Lung (tissue), 12 donors: ENCODE results near the gene BMPR2. TPM values are rescaled to one million over a fixed set of nuclear protein-coding genes. Genes with fewer than 3 reads are reported as not detected.

Experiments used
- ATAC-seq: fragments of 200-7000 bp; cut with Tn5 transposase; one replicate; pipeline ENCODE4 v1.9.1; 2020; ENCODE audit warnings: moderate number of reproducible peaks; ENCODE audit not compliant: insufficient read depth, low FRiP score
- DNase-seq, 3 donors: peaks; one replicate each; pipeline ENCODE4 v3.0.0-alpha.2; 2013 to 2017
- H3K27ac ChIP-seq, 2 donors: one replicate each; pipeline ENCODE4 v1.5.1; 2013; ENCODE audit warnings: mild to moderate bottlenecking in 2 of 2, moderate library complexity in 2 of 2, control low read depth in 1 of 2, inconsistent platforms in 1 of 2, low read depth in 1 of 2, low read length in 1 of 2
- H3K27me3 ChIP-seq, 3 donors: one replicate each; pipeline ENCODE4 v1.5.1; 2013; ENCODE audit warnings: low read length in 2 of 3; ENCODE audit not compliant: control insufficient read depth in 3 of 3, insufficient read depth in 3 of 3
- H3K36me3 ChIP-seq, 4 donors: one replicate each; pipeline ENCODE4 v1.5.1; 2013; ENCODE audit warnings: low read length in 4 of 4, mild to moderate bottlenecking in 1 of 4, moderate library complexity in 1 of 4; ENCODE audit not compliant: control insufficient read depth in 4 of 4, insufficient read depth in 4 of 4
- H3K4me1 ChIP-seq, 5 donors: one replicate each; pipeline ENCODE4 v1.5.1; 2013; ENCODE audit warnings: low read length in 5 of 5, mild to moderate bottlenecking in 2 of 5, moderate library complexity in 1 of 5; ENCODE audit not compliant: control insufficient read depth in 5 of 5, insufficient read depth in 5 of 5
- H3K4me3 ChIP-seq: one replicate; pipeline ENCODE4 v1.5.1; 2013; ENCODE audit warnings: mild to moderate bottlenecking, control low read depth, moderate library complexity
- H3K9ac ChIP-seq, 2 donors: one replicate each; pipeline ENCODE4 v1.5.1; 2013; ENCODE audit warnings: low read length in 2 of 2, control low read depth in 1 of 2; ENCODE audit not compliant: insufficient read depth in 1 of 2
- H3K9me3 ChIP-seq, 4 donors: one replicate each; pipeline ENCODE4 v1.5.1; 2013; ENCODE audit warnings: low read length in 3 of 4, mild to moderate bottlenecking in 1 of 4, moderate library complexity in 1 of 4; ENCODE audit not compliant: control insufficient read depth in 4 of 4, insufficient read depth in 3 of 4
- WGBS, 2 donors: extraction: QIAGEN DNeasy Blood & Tissue Kit; methylation state at CpG; one replicate each; pipeline ENCODE4 v1.1.7; 2013; 5-methylcytosine and 5-hydroxymethylcytosine counted together
- polyA plus RNA-seq, 2 donors: library from polyadenylated mRNA; stranded (reverse); fragments of 200-250 nt; gene quantifications; one replicate each; pipeline ENCODE4 v1.2.1, GENCODE V29; 2013
- total RNA-seq, 2 donors: library from RNA; depleted of rRNA in 1 of 2; stranded (reverse); fragments of >200 nt in 1 of 2; gene quantifications; one replicate each; pipeline ENCODE4 v1.2.1, GENCODE V29; 2014 to 2021
- TF ChIP-seq, protein P1 (sequence below): IDR thresholded peaks from 2 replicates; pipeline ENCODE4 v1.5.1; 2012; ENCODE audit warnings: mild to moderate bottlenecking; ENCODE audit errors: control extremely low read depth, extremely low read depth
- donor health status: control.
- donor health status: control.
- donor health status: Bipolar disorder and iron deficiency.
- donor health status: healthy.
- donor health status: DM: yes; HTN: yes; CAD: no.

BMPR2 gene
- total and polyA plus RNA-seq, 4 donors: 11.4 to 107 (median 36.7) TPM

DNA sequence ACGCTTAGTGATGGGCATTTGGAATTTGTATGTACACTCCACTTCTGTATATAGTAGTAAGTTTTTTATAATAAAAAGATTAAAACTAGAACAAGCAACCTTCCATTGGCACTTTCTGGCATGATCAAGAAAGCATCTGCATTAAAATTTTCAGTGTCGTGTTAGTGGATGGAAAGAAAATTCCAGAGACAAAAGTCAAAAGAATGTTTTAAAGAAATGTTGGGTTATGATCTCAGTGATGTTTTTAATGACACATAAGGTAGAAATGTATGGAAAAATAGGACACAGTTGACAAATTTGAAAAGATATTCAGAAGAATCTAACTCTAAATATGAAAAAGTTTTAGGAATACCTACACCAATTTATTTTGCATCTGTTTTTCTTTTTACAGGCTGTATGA lies 132.6 kb downstream of the BMPR2 start:
- peaks cover 0 to 2% (median 0%) of the 10 kb centered on the region in 4 donors for H3K36me3 ChIP-seq
- TF ChIP-seq, protein P1, sequence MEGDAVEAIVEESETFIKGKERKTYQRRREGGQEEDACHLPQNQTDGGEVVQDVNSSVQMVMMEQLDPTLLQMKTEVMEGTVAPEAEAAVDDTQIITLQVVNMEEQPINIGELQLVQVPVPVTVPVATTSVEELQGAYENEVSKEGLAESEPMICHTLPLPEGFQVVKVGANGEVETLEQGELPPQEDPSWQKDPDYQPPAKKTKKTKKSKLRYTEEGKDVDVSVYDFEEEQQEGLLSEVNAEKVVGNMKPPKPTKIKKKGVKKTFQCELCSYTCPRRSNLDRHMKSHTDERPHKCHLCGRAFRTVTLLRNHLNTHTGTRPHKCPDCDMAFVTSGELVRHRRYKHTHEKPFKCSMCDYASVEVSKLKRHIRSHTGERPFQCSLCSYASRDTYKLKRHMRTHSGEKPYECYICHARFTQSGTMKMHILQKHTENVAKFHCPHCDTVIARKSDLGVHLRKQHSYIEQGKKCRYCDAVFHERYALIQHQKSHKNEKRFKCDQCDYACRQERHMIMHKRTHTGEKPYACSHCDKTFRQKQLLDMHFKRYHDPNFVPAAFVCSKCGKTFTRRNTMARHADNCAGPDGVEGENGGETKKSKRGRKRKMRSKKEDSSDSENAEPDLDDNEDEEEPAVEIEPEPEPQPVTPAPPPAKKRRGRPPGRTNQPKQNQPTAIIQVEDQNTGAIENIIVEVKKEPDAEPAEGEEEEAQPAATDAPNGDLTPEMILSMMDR: no peak
- ATAC-seq: no peak

DNA sequence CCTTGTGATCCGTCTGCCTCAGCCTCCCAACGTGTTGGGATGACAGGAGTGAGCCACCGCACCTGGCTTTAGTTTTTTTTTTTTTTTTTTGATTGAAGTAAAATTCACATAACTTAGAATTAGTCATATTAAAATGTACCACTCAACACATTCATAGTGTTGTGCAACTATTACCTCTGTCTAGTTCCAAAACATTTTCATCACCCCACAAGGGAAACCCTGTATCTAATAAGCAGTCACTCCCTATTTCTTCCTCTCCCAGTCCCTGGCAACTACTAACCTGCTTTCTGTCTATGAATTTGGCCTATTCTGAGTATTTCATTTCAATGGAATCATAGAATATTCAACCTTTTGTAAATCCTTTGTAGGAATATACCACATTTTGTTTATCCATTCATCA lies 134.8 kb downstream of the BMPR2 start:
- Histone ChIP-seq H3K4me3 (no peak overlapping the region), H3K27me3 (no peaks in the 10 kb centered on the region), H3K9me3 (no peaks in the 10 kb centered on the region), H3K27ac (no peak overlapping the region), H3K4me1 (peaks cover 0 to 2% (median 0%) of the 10 kb centered on the region in 5 donors), H3K9ac (no peak overlapping the region), H3K36me3 (peaks cover 2 to 7% (median 6%) of the 10 kb centered on the region in 4 donors)
- DNase-seq: no peak
- 91 to 93% methylated on average over 3 of the region's 3 CpGs for WGBS, 2 donors
- no peak for ATAC-seq
- TF ChIP-seq, protein P1: no peak

More for the DNA sequence above, 132.6 kb downstream of the BMPR2 start:
- Histone ChIP-seq H3K9ac (no peak overlapping the region), H3K9me3 (no peaks in the 10 kb centered on the region), H3K27me3 (no peaks in the 10 kb centered on the region), H3K27ac (no peak overlapping the region), H3K4me3 (no peak overlapping the region), H3K4me1 (peaks cover 0 to 2% (median 0%) of the 10 kb centered on the region in 5 donors)
- no peak for DNase-seq
- WGBS, 2 donors: 73 to 75% methylated on average over 2 of the region's 2 CpGs

DNA sequence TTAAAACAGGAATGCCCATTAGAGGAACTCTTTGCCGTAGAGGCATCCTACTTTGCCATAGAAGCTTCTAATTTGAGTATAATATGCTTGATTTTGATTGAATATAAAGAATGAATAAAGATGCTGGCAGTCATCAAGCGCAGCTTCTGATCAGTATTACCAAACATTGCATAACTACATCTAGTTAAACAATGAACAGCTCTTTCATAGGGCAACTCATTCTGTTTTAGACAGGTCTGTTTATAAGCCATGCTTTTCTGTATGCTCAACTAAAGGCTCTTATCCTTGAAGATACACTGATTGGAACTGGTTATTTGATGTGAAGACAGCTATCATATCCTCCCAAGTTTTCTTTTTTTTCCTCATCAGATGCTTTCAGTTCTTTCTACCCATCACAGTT lies 136.0 kb downstream of the BMPR2 start:
- H3K9ac ChIP-seq: no peak overlapping the region
- peaks cover 0 to 2% (median 0%) of the 10 kb centered on the region in 5 donors for H3K4me1 ChIP-seq
- peaks cover 2 to 14% (median 6%) of the 10 kb centered on the region in 4 donors for H3K36me3 ChIP-seq
- no peaks in the 10 kb centered on the region for H3K27me3 ChIP-seq
- H3K27ac ChIP-seq: no peak overlapping the region
- 91 to 94% methylated on average over 2 of the region's 2 CpGs for WGBS, 2 donors
- no peaks in the 10 kb centered on the region for H3K9me3 ChIP-seq
- ATAC-seq (no peak), DNase-seq (no peak)
- H3K4me3 ChIP-seq: no peak overlapping the region
- TF ChIP-seq, protein P1: no peak

DNA sequence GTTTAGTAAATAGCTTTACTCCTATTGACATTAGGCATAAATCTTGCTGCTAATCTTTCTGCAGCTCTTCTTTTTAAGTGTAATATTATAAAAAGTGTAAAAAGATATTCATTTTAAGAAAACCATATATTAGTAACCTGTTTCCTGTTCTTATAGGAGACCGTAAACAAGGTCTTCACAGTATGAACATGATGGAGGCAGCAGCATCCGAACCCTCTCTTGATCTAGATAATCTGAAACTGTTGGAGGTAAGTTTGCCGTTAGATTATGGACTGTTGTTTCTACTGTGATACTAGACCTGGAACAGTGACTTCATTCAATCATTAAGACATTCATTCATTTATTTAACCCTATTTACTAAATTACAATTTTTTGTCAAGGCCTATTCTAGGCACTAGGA lies 138.6 kb downstream of the BMPR2 start:
- no peak overlapping the region for H3K4me3 ChIP-seq
- H3K36me3 ChIP-seq: peaks cover 7 to 16% (median 14%) of the 10 kb centered on the region in 4 donors
- WGBS, 2 donors: 95% methylated on average over 3 of the region's 3 CpGs
- no peak for ATAC-seq
- TF ChIP-seq, protein P1: no peak
- H3K9ac ChIP-seq: no peak overlapping the region
- DNase-seq: no peak
- no peak overlapping the region for H3K27ac ChIP-seq
- H3K27me3 ChIP-seq: no peaks in the 10 kb centered on the region
- H3K4me1 ChIP-seq: no peaks in the 10 kb centered on the region
- no peaks in the 10 kb centered on the region for H3K9me3 ChIP-seq
